ENCODE data around the gene B3GALT5. TPM values are rescaled to one million over a fixed set of nuclear protein-coding genes. Genes with fewer than 3 reads are reported as not detected.

The B3GALT5 gene
- polyA plus RNA-seq, 3 donors, result not detected

GRCh38 chr21:39610703-39611102 is 2.0 kb upstream of the B3GALT5 start:
- Mint-ChIP-seq H3K27ac (no peak overlapping the region), H3K4me1 (peaks cover 3% of the 10 kb centered on the region), H3K4me3 (no peak overlapping the region), H3K36me3 (peaks cover 0 to 3% of the 10 kb centered on the region in 2 donors), H3K27me3 (ENCODE audit: low read depth in 3 of 3) (peaks cover 44 to 56% (median 49%) of the 10 kb centered on the region in 3 donors), H3K9me3 (peaks cover 0 to 11% (median 0%) of the 10 kb centered on the region in 7 donors)
- Histone ChIP-seq H3K27ac (ENCODE audit: low read depth in 1 of 2, low read length in 2 of 2) (no peak overlapping the region), H3K36me3 (replicated peaks in 1 of 2; ENCODE audit: control insufficient read depth in 1 of 2, insufficient read depth in 2 of 2, low read length in 2 of 2) (no peaks in the 10 kb centered on the region), H3K9ac (ENCODE audit: insufficient read depth, low read length, poor library complexity, severe bottlenecking) (no peak overlapping the region), H3K4me2 (replicated peaks; ENCODE audit: extremely low read depth, low read length, poor library complexity, severe bottlenecking) (no peak overlapping the region), H3K79me2 (ENCODE audit: insufficient read depth, low read length) (no peaks in the 10 kb centered on the region), H3K4me1 (ENCODE audit: control insufficient read depth in 1 of 2, insufficient read depth in 2 of 2, low read length in 2 of 2) (no peaks in the 10 kb centered on the region), H3K4me3 (replicated peaks in 1 of 3; ENCODE audit: low read depth in 2 of 3, low read length in 3 of 3) (no peak overlapping the region), H2AFZ (ENCODE audit: insufficient read depth, low read depth, low read length, poor library complexity, severe bottlenecking) (no peak overlapping the region), H4K20me1 (ENCODE audit: insufficient read depth, low read length) (no peaks in the 10 kb centered on the region), H3K27me3 (ENCODE audit: control insufficient read depth in 2 of 2, insufficient read depth in 2 of 2, low read length in 2 of 2) (peaks cover 30 to 42% of the 10 kb centered on the region in 2 donors), H3K9me3 (replicated peaks in 1 of 2; ENCODE audit: control insufficient read depth in 1 of 2, insufficient read depth in 1 of 2, low read length in 2 of 2) (peaks cover 0 to 10% of the 10 kb centered on the region in 2 donors)
- WGBS (ENCODE audit: insufficient coverage), result 90% methylated on average over 2 of the region's 3 CpGs
- DNase-seq, result no peak
- intact Hi-C loops (cut with micrococcal nuclease), result no loop called here
- TF ChIP-seq, protein P1, sequence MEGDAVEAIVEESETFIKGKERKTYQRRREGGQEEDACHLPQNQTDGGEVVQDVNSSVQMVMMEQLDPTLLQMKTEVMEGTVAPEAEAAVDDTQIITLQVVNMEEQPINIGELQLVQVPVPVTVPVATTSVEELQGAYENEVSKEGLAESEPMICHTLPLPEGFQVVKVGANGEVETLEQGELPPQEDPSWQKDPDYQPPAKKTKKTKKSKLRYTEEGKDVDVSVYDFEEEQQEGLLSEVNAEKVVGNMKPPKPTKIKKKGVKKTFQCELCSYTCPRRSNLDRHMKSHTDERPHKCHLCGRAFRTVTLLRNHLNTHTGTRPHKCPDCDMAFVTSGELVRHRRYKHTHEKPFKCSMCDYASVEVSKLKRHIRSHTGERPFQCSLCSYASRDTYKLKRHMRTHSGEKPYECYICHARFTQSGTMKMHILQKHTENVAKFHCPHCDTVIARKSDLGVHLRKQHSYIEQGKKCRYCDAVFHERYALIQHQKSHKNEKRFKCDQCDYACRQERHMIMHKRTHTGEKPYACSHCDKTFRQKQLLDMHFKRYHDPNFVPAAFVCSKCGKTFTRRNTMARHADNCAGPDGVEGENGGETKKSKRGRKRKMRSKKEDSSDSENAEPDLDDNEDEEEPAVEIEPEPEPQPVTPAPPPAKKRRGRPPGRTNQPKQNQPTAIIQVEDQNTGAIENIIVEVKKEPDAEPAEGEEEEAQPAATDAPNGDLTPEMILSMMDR (IDR thresholded peaks at IDR 0.05), result no peak

DNA sequence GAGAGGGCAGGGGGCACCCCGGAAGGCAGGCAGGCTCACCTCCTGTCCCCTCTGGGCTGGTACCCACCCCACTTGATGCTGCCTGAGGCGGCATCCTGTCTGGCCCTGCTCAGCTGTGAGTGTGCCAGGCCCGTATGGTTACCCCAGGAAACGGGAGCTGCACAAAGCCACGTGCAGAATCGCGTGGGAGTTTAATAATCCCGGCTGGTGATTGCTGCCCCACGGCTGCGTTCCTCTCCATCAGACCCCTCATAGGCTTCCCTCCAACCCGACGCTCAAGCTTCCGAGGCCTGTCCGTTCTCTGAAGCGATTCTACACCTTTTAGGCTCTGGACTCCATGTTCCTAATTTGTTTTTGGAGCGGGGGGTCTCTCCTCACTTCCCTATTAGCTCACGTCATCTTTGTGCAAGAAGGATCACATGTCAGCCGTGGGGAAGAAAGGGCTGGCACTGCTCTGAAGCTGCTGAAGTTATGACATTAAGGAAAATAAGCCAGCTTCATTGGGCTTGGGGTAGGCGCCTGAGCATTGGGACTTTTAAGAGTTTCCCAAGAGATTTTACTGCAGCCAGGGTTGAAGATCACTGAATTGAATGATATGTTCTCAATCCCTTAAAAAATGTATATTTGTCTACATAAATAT is 1.1 kb upstream of the B3GALT5 start:
- Histone ChIP-seq H3K4me1 (ENCODE audit: control insufficient read depth in 1 of 2, insufficient read depth in 2 of 2, low read length in 2 of 2) (no peaks in the 10 kb centered on the region), H4K20me1 (ENCODE audit: insufficient read depth, low read length) (no peaks in the 10 kb centered on the region), H3K9me3 (replicated peaks in 1 of 2; ENCODE audit: control insufficient read depth in 1 of 2, insufficient read depth in 1 of 2, low read length in 2 of 2) (peaks cover 0 to 10% of the 10 kb centered on the region in 2 donors), H3K9ac (ENCODE audit: insufficient read depth, low read length, poor library complexity, severe bottlenecking) (no peak overlapping the region), H3K4me2 (replicated peaks; ENCODE audit: extremely low read depth, low read length, poor library complexity, severe bottlenecking) (no peak overlapping the region), H3K27ac (ENCODE audit: low read depth in 1 of 2, low read length in 2 of 2) (no peak overlapping the region), H3K4me3 (replicated peaks in 1 of 3; ENCODE audit: low read depth in 2 of 3, low read length in 3 of 3) (no peak overlapping the region), H2AFZ (ENCODE audit: insufficient read depth, low read depth, low read length, poor library complexity, severe bottlenecking) (no peak overlapping the region), H3K27me3 (ENCODE audit: control insufficient read depth in 2 of 2, insufficient read depth in 2 of 2, low read length in 2 of 2) (peaks cover 30 to 46% of the 10 kb centered on the region in 2 donors), H3K36me3 (replicated peaks in 1 of 2; ENCODE audit: control insufficient read depth in 1 of 2, insufficient read depth in 2 of 2, low read length in 2 of 2) (no peaks in the 10 kb centered on the region), H3K79me2 (ENCODE audit: insufficient read depth, low read length) (no peaks in the 10 kb centered on the region)
- peaks cover 3% of the 10 kb centered on the region for H3K4me1 Mint-ChIP-seq
- WGBS (ENCODE audit: insufficient coverage), result 38% methylated on average over 15 of the region's 19 CpGs
- TF ChIP-seq, protein P1 (IDR thresholded peaks at IDR 0.05), result no peak
- no peak overlapping the region for H3K27ac Mint-ChIP-seq
- H3K4me3 Mint-ChIP-seq, result peak overlapping the region in 1 of 2 donors; percentile 72
- H3K36me3 Mint-ChIP-seq, result peaks cover 0 to 3% of the 10 kb centered on the region in 2 donors
- H3K9me3 Mint-ChIP-seq, result peaks cover 0 to 11% (median 0%) of the 10 kb centered on the region in 7 donors
- H3K27me3 Mint-ChIP-seq (ENCODE audit: low read depth in 3 of 3), result peaks cover 44 to 62% (median 49%) of the 10 kb centered on the region in 3 donors
- no peak for DNase-seq
- intact Hi-C loops (cut with micrococcal nuclease), result no loop called here
